ENCODE data around the gene MYO18A.

- TF ChIP-seq, protein P1, sequence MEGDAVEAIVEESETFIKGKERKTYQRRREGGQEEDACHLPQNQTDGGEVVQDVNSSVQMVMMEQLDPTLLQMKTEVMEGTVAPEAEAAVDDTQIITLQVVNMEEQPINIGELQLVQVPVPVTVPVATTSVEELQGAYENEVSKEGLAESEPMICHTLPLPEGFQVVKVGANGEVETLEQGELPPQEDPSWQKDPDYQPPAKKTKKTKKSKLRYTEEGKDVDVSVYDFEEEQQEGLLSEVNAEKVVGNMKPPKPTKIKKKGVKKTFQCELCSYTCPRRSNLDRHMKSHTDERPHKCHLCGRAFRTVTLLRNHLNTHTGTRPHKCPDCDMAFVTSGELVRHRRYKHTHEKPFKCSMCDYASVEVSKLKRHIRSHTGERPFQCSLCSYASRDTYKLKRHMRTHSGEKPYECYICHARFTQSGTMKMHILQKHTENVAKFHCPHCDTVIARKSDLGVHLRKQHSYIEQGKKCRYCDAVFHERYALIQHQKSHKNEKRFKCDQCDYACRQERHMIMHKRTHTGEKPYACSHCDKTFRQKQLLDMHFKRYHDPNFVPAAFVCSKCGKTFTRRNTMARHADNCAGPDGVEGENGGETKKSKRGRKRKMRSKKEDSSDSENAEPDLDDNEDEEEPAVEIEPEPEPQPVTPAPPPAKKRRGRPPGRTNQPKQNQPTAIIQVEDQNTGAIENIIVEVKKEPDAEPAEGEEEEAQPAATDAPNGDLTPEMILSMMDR (IDR thresholded peaks at IDR 0.05) = no peak
- no peak for TF ChIP-seq POLR2A (IDR thresholded peaks at IDR 0.05)
Measured at GRCh38 chr17:29021226-29021625, 159.0 kb downstream of the MYO18A start.
